SK-N-SH (cell line): ENCODE results near the gene FYN. TPM values are rescaled to one million over a fixed set of nuclear protein-coding genes. Genes with fewer than 3 reads are reported as not detected.

Source experiments
- CTCF ChIA-PET: fragments of 300-600, 350-600 bp; formaldehyde crosslinking; extraction: SDS; loops from one replicate; lab custom pipeline; 2021; lab: Yijun Ruan, JAX
- POLR2A ChIA-PET: fragments of 350-600 bp; sonication (Branson Sonifier 250); formaldehyde crosslinking; extraction: SDS; loops from one replicate; lab custom pipeline; 2020; ENCODE audit warnings: antibody characterized with exemption, inconsistent platforms; lab: Yijun Ruan, JAX
- DNase-seq: peaks from one replicate; pipeline ENCODE4 v3.0.0; 2012
- H2AFZ ChIP-seq: fragments of 200-600 bp; sonication (generic); 2 replicates; pipeline ENCODE4 v1.8.1; 2016; ENCODE audit warnings: antibody characterized with exemption, mild to moderate bottlenecking, low read depth
- H3F3A ChIP-seq: fragments of 200-600 bp; sonication (generic); replicated peaks from 2 replicates; pipeline ENCODE3; 2016; ENCODE audit warnings: antibody characterized with exemption, mild to moderate bottlenecking; ENCODE audit not compliant: insufficient read depth
- H3K27ac ChIP-seq, 2 experiments: fragments of 200-500 bp in 1 of 2; fragments of 200-600 bp in 1 of 2; sonication (Bioruptor generic) in 1 of 2; sonication (generic), shearing (Covaris generic) in 1 of 2; 2 replicates each; pipeline versions ENCODE4 v1.5.1 to v1.6.1; 2014 to 2016; ENCODE audit warnings: low read depth in 2 of 2, inconsistent platforms in 1 of 2, low read length in 1 of 2, mild to moderate bottlenecking in 1 of 2, mixed read lengths in 1 of 2
- H3K27me3 ChIP-seq: fragments of 200-600 bp; sonication (generic), shearing (Covaris generic); 2 replicates; pipeline ENCODE4 v1.6.1; 2016; ENCODE audit warnings: mixed run types; ENCODE audit not compliant: insufficient read depth
- H3K36me3 ChIP-seq, 2 experiments: fragments of 200-500 bp in 1 of 2; fragments of 200-600 bp in 1 of 2; sonication (Bioruptor generic) in 1 of 2; sonication (generic) in 1 of 2; replicated peaks in 1 of 2; 2 replicates each; pipeline versions ENCODE3 to v1.5.1; 2014 to 2016; ENCODE audit warnings: low read length in 1 of 2, mild to moderate bottlenecking in 1 of 2; ENCODE audit not compliant: insufficient read depth in 2 of 2, control insufficient read depth in 1 of 2
- H3K4me1 ChIP-seq, 2 experiments: fragments of 200-500 bp in 1 of 2; fragments of 200-600 bp in 1 of 2; sonication (Bioruptor generic) in 1 of 2; sonication (generic), shearing (Covaris generic) in 1 of 2; 2 replicates each; pipeline versions ENCODE4 v1.5.1 to v1.6.1; 2014 to 2016; ENCODE audit warnings: low read depth in 1 of 2, low read length in 1 of 2, mixed run types in 1 of 2; ENCODE audit not compliant: insufficient read depth in 2 of 2, control insufficient read depth in 1 of 2
- H3K4me2 ChIP-seq: fragments of 200-600 bp; sonication (generic), shearing (Covaris generic); 2 replicates; pipeline ENCODE4 v1.6.1; 2017; ENCODE audit warnings: mixed run types
- H3K4me3 ChIP-seq, 2 experiments: fragments of 200-500 bp in 1 of 2; fragments of 200-600 bp in 1 of 2; sonication (Bioruptor generic) in 1 of 2; sonication (generic), shearing (Covaris generic) in 1 of 2; 2 replicates each; pipeline versions ENCODE4 v1.5.1 to v1.8.1; 2014 to 2016; ENCODE audit warnings: low read depth in 2 of 2, inconsistent platforms in 1 of 2, low read length in 1 of 2, mild to moderate bottlenecking in 1 of 2, mixed read lengths in 1 of 2, moderate library complexity in 1 of 2
- H3K79me2 ChIP-seq: fragments of 200-600 bp; sonication (generic); 2 replicates; pipeline ENCODE4 v1.8.1; 2017; ENCODE audit warnings: mild to moderate bottlenecking; ENCODE audit not compliant: insufficient read depth
- H3K9ac ChIP-seq: fragments of 200-600 bp; sonication (generic); 2 replicates; pipeline ENCODE4 v1.6.1; 2017; ENCODE audit warnings: mixed run types
- H3K9me2 ChIP-seq: fragments of 200-600 bp; sonication (generic); 2 replicates; pipeline ENCODE4 v1.6.1; 2017; ENCODE audit warnings: mixed run types
- H3K9me3 ChIP-seq: fragments of 200-600 bp; sonication (generic); 2 replicates; pipeline ENCODE4 v1.6.1; 2017; ENCODE audit warnings: mixed run types, mild to moderate bottlenecking, moderate library complexity
- H4K20me1 ChIP-seq: fragments of 200-600 bp; sonication (generic); 2 replicates; pipeline ENCODE4 v1.6.1; 2017; ENCODE audit warnings: mild to moderate bottlenecking, mixed run types; ENCODE audit not compliant: insufficient read depth
- ELF1 ChIP-seq: IDR thresholded peaks from 2 replicates; pipeline ENCODE4 v1.4.0; 2012
- FOSL2 ChIP-seq: IDR thresholded peaks from 2 replicates; pipeline ENCODE4 v1.4.0; 2012; ENCODE audit warnings: low read depth, mild to moderate bottlenecking, moderate library complexity, borderline replicate concordance
- FOXJ3 ChIP-seq: sonication (generic); formaldehyde crosslinking; IDR thresholded peaks from 2 replicates; pipeline ENCODE4 v1.5.1; 2020; ENCODE audit warnings: mild to moderate bottlenecking, missing genetic modification reagents
- JUND ChIP-seq: IDR thresholded peaks from 2 replicates; pipeline ENCODE4 v1.4.0; 2012
- MEF2A ChIP-seq: IDR thresholded peaks from 2 replicates; pipeline ENCODE4 v1.4.0; 2012; ENCODE audit warnings: low read depth, borderline replicate concordance
- MXI1 ChIP-seq: IDR thresholded peaks from 2 replicates; pipeline ENCODE4 v1.6.1; 2012; ENCODE audit warnings: mild to moderate bottlenecking, low read depth, low read length, improper control_type of control experiment
- NFIC ChIP-seq: IDR thresholded peaks from 2 replicates; pipeline ENCODE4 v1.4.0; 2012; ENCODE audit warnings: borderline replicate concordance
- NRF1 ChIP-seq: IDR thresholded peaks from 2 replicates; pipeline ENCODE4 v1.6.1; 2012; ENCODE audit warnings: low read depth, mild to moderate bottlenecking, low read length
- POLR2AphosphoS5 ChIP-seq: IDR thresholded peaks from 2 replicates; pipeline ENCODE4 v1.6.1; 2012; ENCODE audit warnings: low read depth, low read length
- RAD21 ChIP-seq: IDR thresholded peaks from 2 replicates; pipeline ENCODE4 v1.6.1; 2012; ENCODE audit warnings: mild to moderate bottlenecking, low read length
- RCOR1 ChIP-seq: fragments of 150-350 bp; IDR thresholded peaks from 2 replicates; pipeline ENCODE4 v1.6.1; 2017; ENCODE audit warnings: antibody characterized with exemption, low read length
- RFX5 ChIP-seq: IDR thresholded peaks from 2 replicates; pipeline ENCODE4 v1.6.1; 2012; ENCODE audit warnings: mild to moderate bottlenecking, improper control_type of control experiment, low read length
- RXRA ChIP-seq: IDR thresholded peaks from 2 replicates; pipeline ENCODE4 v1.4.0; 2012; ENCODE audit warnings: low read depth, mild to moderate bottlenecking, borderline replicate concordance
- SIN3A ChIP-seq: IDR thresholded peaks from 2 replicates; pipeline ENCODE4 v1.6.1; 2012; ENCODE audit warnings: low read depth, mild to moderate bottlenecking, low read length, moderate library complexity, borderline replicate concordance
- TCF12 ChIP-seq: IDR thresholded peaks from 2 replicates; pipeline ENCODE4 v1.4.0; 2012
- WGBS: methylation state at CpG from one replicate; pipeline ENCODE4 v1.1.6; 2017; ENCODE audit warnings: low lambda C conversion rate; 5-methylcytosine and 5-hydroxymethylcytosine counted together
- polyA plus RNA-seq, 3 experiments: library from polyadenylated mRNA; depleted of rRNA; stranded (reverse); fragments of >200 nt; gene quantifications; 2 replicates each; pipeline ENCODE4 v1.2.3, GENCODE V29; 2012
- TF ChIP-seq, protein P1 (sequence below): IDR thresholded peaks from 2 replicates; pipeline ENCODE4; 2012
- TF ChIP-seq, protein P2 (sequence below): fragments of 150-350 bp; IDR thresholded peaks from 2 replicates; pipeline ENCODE4 v1.6.1; 2016; ENCODE audit warnings: mild to moderate bottlenecking, low read depth, low read length
- TF ChIP-seq, protein P3 (sequence below): IDR thresholded peaks from 2 replicates; pipeline ENCODE4 v1.4.0; 2012; ENCODE audit warnings: low read depth, borderline replicate concordance
- TF ChIP-seq, protein P4 (sequence below): IDR thresholded peaks from 2 replicates; pipeline ENCODE4 v1.4.0; 2012; ENCODE audit warnings: low read depth, borderline replicate concordance
- TF ChIP-seq, protein P5 (sequence below): IDR thresholded peaks from 2 replicates; pipeline ENCODE4 v1.4.0; 2012; ENCODE audit warnings: low read depth
- TF ChIP-seq, protein P6 (sequence below): fragments of 200-600 bp; sonication (generic); IDR thresholded peaks from 2 replicates; pipeline ENCODE4 v1.6.1; 2017; ENCODE audit warnings: antibody characterized with exemption, mild to moderate bottlenecking, moderate library complexity
- TF ChIP-seq, protein P7 (sequence below): IDR thresholded peaks from 2 replicates; pipeline ENCODE4 v1.6.1; 2012; ENCODE audit warnings: mild to moderate bottlenecking, low read depth, low read length, moderate library complexity

The FYN gene
- polyA plus RNA-seq, 1 of the 3 experiments (the other 2 are of a cell fraction), result 31.0 TPM

DNA sequence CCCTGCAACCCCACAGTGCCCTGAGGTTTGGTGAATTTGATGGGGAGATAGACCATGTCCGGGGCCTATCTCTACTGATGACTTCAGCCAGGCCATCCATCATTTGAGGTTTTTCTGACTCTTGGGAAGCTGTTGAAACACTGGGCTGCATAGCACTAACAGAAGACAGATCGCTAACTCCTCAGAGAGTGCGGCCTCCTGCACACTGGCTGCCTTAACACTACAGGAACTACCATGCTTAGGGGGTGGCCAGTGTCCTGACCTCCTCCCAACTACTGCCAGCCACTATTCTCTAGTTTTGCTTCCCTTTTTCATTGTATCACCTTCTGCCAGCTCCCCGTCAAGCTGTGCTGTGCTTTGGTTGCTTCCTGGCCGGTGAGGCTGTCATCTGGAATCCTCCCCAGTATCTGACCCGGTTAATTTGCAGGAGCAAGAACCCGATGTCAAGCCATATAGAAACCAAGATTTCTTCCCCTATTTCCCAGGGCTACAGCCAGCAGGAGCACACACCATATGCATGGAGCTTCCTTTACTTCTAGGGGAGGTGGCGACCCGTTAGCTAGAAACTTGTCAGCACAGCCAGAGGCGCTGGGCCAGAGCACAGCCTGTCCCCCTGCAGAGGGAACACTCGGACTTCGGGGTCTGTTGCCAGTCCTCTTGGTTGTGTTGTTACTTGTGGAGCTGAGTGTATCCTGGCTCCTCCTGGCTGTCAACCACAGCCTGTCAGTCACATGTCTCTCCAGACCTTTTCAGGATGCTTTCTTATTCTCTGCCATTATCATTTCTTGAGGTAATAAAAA, 210.3 kb downstream of the FYN start:
- no peaks in the 10 kb centered on the region for H3K27me3 ChIP-seq
- no peak overlapping the region for H3K9ac ChIP-seq
- no peak overlapping the region for H3K4me2 ChIP-seq
- H3K4me3 ChIP-seq, result no peak overlapping the region
- DNase-seq, result peak; percentile 67
- H3K79me2 ChIP-seq, result no peaks in the 10 kb centered on the region
- 0 out of 2 replicates have a peak overlapping the region, but pooled peaks have one; percentile 25 for H2AFZ ChIP-seq
- H3K36me3 ChIP-seq, result peaks cover 0 to 9% of the 10 kb centered on the region in 2 experiments
- H3K9me2 ChIP-seq, result no peaks in the 10 kb centered on the region
- no peaks in the 10 kb centered on the region for H3F3A ChIP-seq
- H3K4me1 ChIP-seq, result peaks cover 0 to 32% of the 10 kb centered on the region in 2 experiments; a peak in 2 of 4 replicates
- no peaks in the 10 kb centered on the region for H3K9me3 ChIP-seq
- POLR2A ChIA-PET, result no interaction called here
- H4K20me1 ChIP-seq, result no peaks in the 10 kb centered on the region
- 68% methylated on average over 12 of the region's 12 CpGs for WGBS
- CTCF ChIA-PET, result interaction anchor here (0.9 to 1.3 kb wide), 3 partner anchors 25 to 380 kb away, joined by 3 to 4 read pairs (median 3); no protein-coding TSS in a partner anchor
- peak overlapping the region in 1 of 2 experiments; percentile 86; a peak in 2 of 4 replicates for H3K27ac ChIP-seq
- TF ChIP-seq, protein P1, sequence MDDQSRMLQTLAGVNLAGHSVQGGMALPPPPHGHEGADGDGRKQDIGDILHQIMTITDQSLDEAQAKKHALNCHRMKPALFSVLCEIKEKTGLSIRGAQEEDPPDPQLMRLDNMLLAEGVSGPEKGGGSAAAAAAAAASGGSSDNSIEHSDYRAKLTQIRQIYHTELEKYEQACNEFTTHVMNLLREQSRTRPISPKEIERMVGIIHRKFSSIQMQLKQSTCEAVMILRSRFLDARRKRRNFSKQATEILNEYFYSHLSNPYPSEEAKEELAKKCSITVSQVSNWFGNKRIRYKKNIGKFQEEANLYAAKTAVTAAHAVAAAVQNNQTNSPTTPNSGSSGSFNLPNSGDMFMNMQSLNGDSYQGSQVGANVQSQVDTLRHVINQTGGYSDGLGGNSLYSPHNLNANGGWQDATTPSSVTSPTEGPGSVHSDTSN, result peak; percentile 61
- no peak for TF ChIP-seq MEF2A
- TF ChIP-seq, protein P2, sequence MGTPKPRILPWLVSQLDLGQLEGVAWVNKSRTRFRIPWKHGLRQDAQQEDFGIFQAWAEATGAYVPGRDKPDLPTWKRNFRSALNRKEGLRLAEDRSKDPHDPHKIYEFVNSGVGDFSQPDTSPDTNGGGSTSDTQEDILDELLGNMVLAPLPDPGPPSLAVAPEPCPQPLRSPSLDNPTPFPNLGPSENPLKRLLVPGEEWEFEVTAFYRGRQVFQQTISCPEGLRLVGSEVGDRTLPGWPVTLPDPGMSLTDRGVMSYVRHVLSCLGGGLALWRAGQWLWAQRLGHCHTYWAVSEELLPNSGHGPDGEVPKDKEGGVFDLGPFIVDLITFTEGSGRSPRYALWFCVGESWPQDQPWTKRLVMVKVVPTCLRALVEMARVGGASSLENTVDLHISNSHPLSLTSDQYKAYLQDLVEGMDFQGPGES, result no peak
- peak; percentile 14; the same call in 1 of the 2 replicates for TF ChIP-seq NFIC
- peak; percentile 75 for TF ChIP-seq RCOR1
- TF ChIP-seq, protein P3, sequence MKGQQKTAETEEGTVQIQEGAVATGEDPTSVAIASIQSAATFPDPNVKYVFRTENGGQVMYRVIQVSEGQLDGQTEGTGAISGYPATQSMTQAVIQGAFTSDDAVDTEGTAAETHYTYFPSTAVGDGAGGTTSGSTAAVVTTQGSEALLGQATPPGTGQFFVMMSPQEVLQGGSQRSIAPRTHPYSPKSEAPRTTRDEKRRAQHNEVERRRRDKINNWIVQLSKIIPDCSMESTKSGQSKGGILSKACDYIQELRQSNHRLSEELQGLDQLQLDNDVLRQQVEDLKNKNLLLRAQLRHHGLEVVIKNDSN, result no peak
- no peak; the same call in 1 of the 2 replicates for TF ChIP-seq FOXJ3 (CRISPR knock-in tag)
- TF ChIP-seq, protein P4, sequence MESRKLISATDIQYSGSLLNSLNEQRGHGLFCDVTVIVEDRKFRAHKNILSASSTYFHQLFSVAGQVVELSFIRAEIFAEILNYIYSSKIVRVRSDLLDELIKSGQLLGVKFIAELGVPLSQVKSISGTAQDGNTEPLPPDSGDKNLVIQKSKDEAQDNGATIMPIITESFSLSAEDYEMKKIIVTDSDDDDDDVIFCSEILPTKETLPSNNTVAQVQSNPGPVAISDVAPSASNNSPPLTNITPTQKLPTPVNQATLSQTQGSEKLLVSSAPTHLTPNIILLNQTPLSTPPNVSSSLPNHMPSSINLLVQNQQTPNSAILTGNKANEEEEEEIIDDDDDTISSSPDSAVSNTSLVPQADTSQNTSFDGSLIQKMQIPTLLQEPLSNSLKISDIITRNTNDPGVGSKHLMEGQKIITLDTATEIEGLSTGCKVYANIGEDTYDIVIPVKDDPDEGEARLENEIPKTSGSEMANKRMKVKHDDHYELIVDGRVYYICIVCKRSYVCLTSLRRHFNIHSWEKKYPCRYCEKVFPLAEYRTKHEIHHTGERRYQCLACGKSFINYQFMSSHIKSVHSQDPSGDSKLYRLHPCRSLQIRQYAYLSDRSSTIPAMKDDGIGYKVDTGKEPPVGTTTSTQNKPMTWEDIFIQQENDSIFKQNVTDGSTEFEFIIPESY, result no peak
- no peak; the same call in 1 of the 2 replicates for TF ChIP-seq MXI1
- TF ChIP-seq ELF1, result no peak
- TF ChIP-seq, protein P5, sequence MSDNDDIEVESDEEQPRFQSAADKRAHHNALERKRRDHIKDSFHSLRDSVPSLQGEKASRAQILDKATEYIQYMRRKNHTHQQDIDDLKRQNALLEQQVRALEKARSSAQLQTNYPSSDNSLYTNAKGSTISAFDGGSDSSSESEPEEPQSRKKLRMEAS, result no peak
- no peak for TF ChIP-seq SIN3A
- no peak for TF ChIP-seq NRF1
- no peak for TF ChIP-seq RFX5
- no peak for TF ChIP-seq POLR2AphosphoS5
- TF ChIP-seq RAD21, result peak; percentile 6; the same call in 1 of the 2 replicates
- TF ChIP-seq RXRA, result no peak
- no peak for TF ChIP-seq FOSL2
- TF ChIP-seq, protein P6, sequence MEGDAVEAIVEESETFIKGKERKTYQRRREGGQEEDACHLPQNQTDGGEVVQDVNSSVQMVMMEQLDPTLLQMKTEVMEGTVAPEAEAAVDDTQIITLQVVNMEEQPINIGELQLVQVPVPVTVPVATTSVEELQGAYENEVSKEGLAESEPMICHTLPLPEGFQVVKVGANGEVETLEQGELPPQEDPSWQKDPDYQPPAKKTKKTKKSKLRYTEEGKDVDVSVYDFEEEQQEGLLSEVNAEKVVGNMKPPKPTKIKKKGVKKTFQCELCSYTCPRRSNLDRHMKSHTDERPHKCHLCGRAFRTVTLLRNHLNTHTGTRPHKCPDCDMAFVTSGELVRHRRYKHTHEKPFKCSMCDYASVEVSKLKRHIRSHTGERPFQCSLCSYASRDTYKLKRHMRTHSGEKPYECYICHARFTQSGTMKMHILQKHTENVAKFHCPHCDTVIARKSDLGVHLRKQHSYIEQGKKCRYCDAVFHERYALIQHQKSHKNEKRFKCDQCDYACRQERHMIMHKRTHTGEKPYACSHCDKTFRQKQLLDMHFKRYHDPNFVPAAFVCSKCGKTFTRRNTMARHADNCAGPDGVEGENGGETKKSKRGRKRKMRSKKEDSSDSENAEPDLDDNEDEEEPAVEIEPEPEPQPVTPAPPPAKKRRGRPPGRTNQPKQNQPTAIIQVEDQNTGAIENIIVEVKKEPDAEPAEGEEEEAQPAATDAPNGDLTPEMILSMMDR, result no peak
- peak; percentile 47 for TF ChIP-seq TCF12
- TF ChIP-seq, protein P7, sequence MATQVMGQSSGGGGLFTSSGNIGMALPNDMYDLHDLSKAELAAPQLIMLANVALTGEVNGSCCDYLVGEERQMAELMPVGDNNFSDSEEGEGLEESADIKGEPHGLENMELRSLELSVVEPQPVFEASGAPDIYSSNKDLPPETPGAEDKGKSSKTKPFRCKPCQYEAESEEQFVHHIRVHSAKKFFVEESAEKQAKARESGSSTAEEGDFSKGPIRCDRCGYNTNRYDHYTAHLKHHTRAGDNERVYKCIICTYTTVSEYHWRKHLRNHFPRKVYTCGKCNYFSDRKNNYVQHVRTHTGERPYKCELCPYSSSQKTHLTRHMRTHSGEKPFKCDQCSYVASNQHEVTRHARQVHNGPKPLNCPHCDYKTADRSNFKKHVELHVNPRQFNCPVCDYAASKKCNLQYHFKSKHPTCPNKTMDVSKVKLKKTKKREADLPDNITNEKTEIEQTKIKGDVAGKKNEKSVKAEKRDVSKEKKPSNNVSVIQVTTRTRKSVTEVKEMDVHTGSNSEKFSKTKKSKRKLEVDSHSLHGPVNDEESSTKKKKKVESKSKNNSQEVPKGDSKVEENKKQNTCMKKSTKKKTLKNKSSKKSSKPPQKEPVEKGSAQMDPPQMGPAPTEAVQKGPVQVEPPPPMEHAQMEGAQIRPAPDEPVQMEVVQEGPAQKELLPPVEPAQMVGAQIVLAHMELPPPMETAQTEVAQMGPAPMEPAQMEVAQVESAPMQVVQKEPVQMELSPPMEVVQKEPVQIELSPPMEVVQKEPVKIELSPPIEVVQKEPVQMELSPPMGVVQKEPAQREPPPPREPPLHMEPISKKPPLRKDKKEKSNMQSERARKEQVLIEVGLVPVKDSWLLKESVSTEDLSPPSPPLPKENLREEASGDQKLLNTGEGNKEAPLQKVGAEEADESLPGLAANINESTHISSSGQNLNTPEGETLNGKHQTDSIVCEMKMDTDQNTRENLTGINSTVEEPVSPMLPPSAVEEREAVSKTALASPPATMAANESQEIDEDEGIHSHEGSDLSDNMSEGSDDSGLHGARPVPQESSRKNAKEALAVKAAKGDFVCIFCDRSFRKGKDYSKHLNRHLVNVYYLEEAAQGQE, result no peak
- TF ChIP-seq JUND, result no peak
